Natural killer cell (primary cell): Measurements from ENCODE around the gene TMA7. TPM values are rescaled to one million over a fixed set of nuclear protein-coding genes. Genes with fewer than 3 reads are reported as not detected.

Source experiments
- ATAC-seq, 3 donors: fragments of 150-1000 bp in 2 of 3; fragments of 200-7000 bp in 1 of 3; cut with Tn5 transposase; 1 replicate in 1 of 3; 2 replicates in 2 of 3; pipeline ENCODE4 v1.10.0; 2021; ENCODE audit warnings: mild to moderate bottlenecking in 2 of 3, moderate library complexity in 2 of 3
- DNase-seq, 2 donors: peaks; one replicate each; pipeline versions ENCODE4 v3.0.0 to v3.0.0-alpha.2; 2013 to 2021; ENCODE audit warnings: mixed read lengths in 1 of 2
- H3K27ac ChIP-seq: one replicate; pipeline ENCODE4 v1.5.1; 2013; ENCODE audit warnings: mild to moderate bottlenecking, low read length
- H3K27me3 ChIP-seq: one replicate; pipeline ENCODE4 v1.6.1; 2013; ENCODE audit warnings: low read length; ENCODE audit not compliant: control insufficient read depth, insufficient read depth
- H3K36me3 ChIP-seq: one replicate; pipeline ENCODE4 v1.6.1; 2013; ENCODE audit warnings: low read length; ENCODE audit not compliant: control insufficient read depth, insufficient read depth
- H3K4me1 ChIP-seq: one replicate; pipeline ENCODE4 v1.6.1; 2013; ENCODE audit warnings: low read length; ENCODE audit not compliant: control insufficient read depth, insufficient read depth
- H3K4me3 ChIP-seq: one replicate; pipeline ENCODE4 v1.5.1; 2013; ENCODE audit warnings: low read length
- H3K9me3 ChIP-seq: one replicate; pipeline ENCODE4 v1.6.1; 2013; ENCODE audit warnings: low read length; ENCODE audit not compliant: control insufficient read depth, insufficient read depth
- H3K27ac Mint-ChIP-seq, 2 donors: one replicate each; pipeline ENCODE4 v1.8.0; 2022; ENCODE audit warnings: mild to moderate bottlenecking in 2 of 2, mixed read lengths in 2 of 2, moderate library complexity in 1 of 2
- H3K27me3 Mint-ChIP-seq, 2 donors: one replicate each; pipeline ENCODE4 v1.8.0; 2022; ENCODE audit warnings: low read depth in 2 of 2, mixed read lengths in 2 of 2
- H3K36me3 Mint-ChIP-seq: one replicate; pipeline ENCODE4 v1.8.0; 2022; ENCODE audit warnings: mixed read lengths
- H3K4me1 Mint-ChIP-seq, 2 donors: one replicate each; pipeline ENCODE4 v1.8.0; 2022; ENCODE audit warnings: mixed read lengths in 2 of 2
- H3K4me3 Mint-ChIP-seq: one replicate; pipeline ENCODE4 v1.8.0; 2022; ENCODE audit warnings: mild to moderate bottlenecking, moderate library complexity, mixed read lengths
- H3K9me3 Mint-ChIP-seq, 2 donors: one replicate each; pipeline ENCODE4 v1.8.0; 2022; ENCODE audit warnings: mixed read lengths in 2 of 2
- CTCF ChIP-seq: fragments of 200-600 bp; IDR thresholded peaks from one replicate; pipeline ENCODE4 v1.8.0; 2022; ENCODE audit warnings: antibody characterized with exemption
- WGBS: methylation state at CpG from one replicate; pipeline ENCODE4 v1.1.7; 2013; ENCODE audit warnings: missing lambda C conversion rate; ENCODE audit not compliant: insufficient coverage; 5-methylcytosine and 5-hydroxymethylcytosine counted together
- intact Hi-C: fragments of 100-400 bp; cut with micrococcal nuclease; formaldehyde crosslinking; loops from one replicate; pipeline ENCODE4 v1.14.2; 2022
- total RNA-seq, 4 donors: library from RNA; stranded (reverse); fragments of 120-200 nt in 1 of 4; gene quantifications; one replicate each; pipeline versions ENCODE4 v1.2.3 to v1.2.4, GENCODE V29; 2013 to 2022

The TMA7 gene
- total RNA-seq, 3 donors from 2014 or later (not counting 1 experiment from before 2014, with no cell fraction given): 192 to 239 (median 229) TPM

- Histone ChIP-seq H3K4me3 (peak overlapping the region; percentile 56), H3K9me3 (no peaks in the 10 kb centered on the region), H3K36me3 (peaks cover 19% of the 10 kb centered on the region), H3K27me3 (no peaks in the 10 kb centered on the region), H3K4me1 (peaks cover 29% of the 10 kb centered on the region), H3K27ac (peak overlapping the region; percentile 55)
- Mint-ChIP-seq H3K36me3 (no peaks in the 10 kb centered on the region), H3K4me3 (peak overlapping the region; percentile 93), H3K27ac (peak overlapping the region; percentile 94 to 95), H3K9me3 (no peaks in the 10 kb centered on the region), H3K27me3 (no peaks in the 10 kb centered on the region), H3K4me1 (peaks cover 37 to 38% of the 10 kb centered on the region in 2 donors)
- ATAC-seq (no peak), DNase-seq (no peak)
- intact Hi-C loops: loop anchor here (2.0 kb wide), 1 partner anchor 27 kb away; no protein-coding TSS in a partner anchor
- no peak for TF ChIP-seq CTCF
- 26% methylated on average over 4 of the region's 6 CpGs for WGBS
These were observed 6.0 kb downstream of the TMA7 start for GRCh38 chr3:48446043-48446424.

GRCh38 chr3:48446425-48447193 lies 6.6 kb downstream of the TMA7 start, which contains the start of gene ATRIP:
ATRIP (plus strand) TSS chr3:48446737; CDS start chr3:48446846, 109 bp downstream.
- H3K4me3 ChIP-seq: peak within 1 kb of the TSS; percentile 56
- ATAC-seq (peak; percentile 97 to 99 (median 99)), DNase-seq (peak; percentile 90 to 91)
- H3K36me3 Mint-ChIP-seq: peaks cover 4% of the 10 kb centered on the region
- H3K4me1 Mint-ChIP-seq: peaks cover 31 to 34% of the 10 kb centered on the region in 2 donors
- WGBS: under 1% methylated on average over 91 of the region's 91 CpGs
- no peaks in the 10 kb centered on the region for H3K27me3 ChIP-seq
- H3K36me3 ChIP-seq: peaks cover 19% of the 10 kb centered on the region
- H3K27ac Mint-ChIP-seq: peak within 1 kb of the TSS; percentile 94 to 95
- peaks cover 23% of the 10 kb centered on the region for H3K4me1 ChIP-seq
- peak within 1 kb of the TSS; percentile 93 for H3K4me3 Mint-ChIP-seq
- peak within 1 kb of the TSS; percentile 68 for H3K27ac ChIP-seq
- no peaks in the 10 kb centered on the region for H3K9me3 ChIP-seq
- H3K9me3 Mint-ChIP-seq: no peaks in the 10 kb centered on the region
- H3K27me3 Mint-ChIP-seq: no peaks in the 10 kb centered on the region
- TF ChIP-seq CTCF: peak; percentile 17
- intact Hi-C loops: loop anchor here (2.0 kb wide), 1 partner anchor 26 kb away; no protein-coding TSS in a partner anchor

GRCh38 chr3:48451270-48451669 lies 11.2 kb downstream of the TMA7 start:
- H3K27me3 Mint-ChIP-seq: no peaks in the 10 kb centered on the region
- Histone ChIP-seq H3K4me1 (peaks cover 11% of the 10 kb centered on the region), H3K27me3 (no peaks in the 10 kb centered on the region), H3K27ac (no peak overlapping the region), H3K4me3 (no peak overlapping the region), H3K9me3 (no peaks in the 10 kb centered on the region), H3K36me3 (peaks cover 28% of the 10 kb centered on the region)
- 100% methylated on average over 1 of the region's 1 CpG for WGBS
- intact Hi-C loops: no loop called here
- H3K27ac Mint-ChIP-seq: no peak overlapping the region
- ATAC-seq (no peak), DNase-seq (no peak)
- no peak overlapping the region for H3K4me3 Mint-ChIP-seq
- H3K9me3 Mint-ChIP-seq: no peaks in the 10 kb centered on the region
- H3K4me1 Mint-ChIP-seq: peaks cover 20 to 23% of the 10 kb centered on the region in 2 donors
- peaks cover 9% of the 10 kb centered on the region for H3K36me3 Mint-ChIP-seq
- no peak for TF ChIP-seq CTCF
